Measurements from ENCODE around the gene ZC3H12C.

Gene ZC3H12C

DNA sequence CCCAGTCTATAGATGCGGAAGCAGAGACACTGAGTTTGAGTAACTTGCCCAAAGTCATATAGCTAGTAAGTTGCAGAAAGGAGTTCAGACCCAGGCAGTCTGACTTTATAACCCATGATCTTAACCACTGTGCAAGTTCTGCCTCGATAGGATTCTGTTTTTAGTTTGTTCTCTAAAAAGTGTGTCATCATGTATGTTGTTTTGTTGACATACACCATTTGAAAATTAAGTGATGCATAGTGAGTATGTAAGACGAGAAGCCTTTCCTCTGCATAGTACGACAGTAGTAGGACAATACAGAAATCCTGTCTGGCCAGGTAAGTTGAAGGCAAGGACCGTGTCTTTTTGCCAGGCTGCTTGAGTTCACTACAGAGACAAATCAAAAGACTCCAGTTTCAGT, 3.3 kb downstream of the ZC3H12C start:
- DNase-seq (ENCODE audit: low spot score) (no peak), FAIRE-seq (no peak)

DNA sequence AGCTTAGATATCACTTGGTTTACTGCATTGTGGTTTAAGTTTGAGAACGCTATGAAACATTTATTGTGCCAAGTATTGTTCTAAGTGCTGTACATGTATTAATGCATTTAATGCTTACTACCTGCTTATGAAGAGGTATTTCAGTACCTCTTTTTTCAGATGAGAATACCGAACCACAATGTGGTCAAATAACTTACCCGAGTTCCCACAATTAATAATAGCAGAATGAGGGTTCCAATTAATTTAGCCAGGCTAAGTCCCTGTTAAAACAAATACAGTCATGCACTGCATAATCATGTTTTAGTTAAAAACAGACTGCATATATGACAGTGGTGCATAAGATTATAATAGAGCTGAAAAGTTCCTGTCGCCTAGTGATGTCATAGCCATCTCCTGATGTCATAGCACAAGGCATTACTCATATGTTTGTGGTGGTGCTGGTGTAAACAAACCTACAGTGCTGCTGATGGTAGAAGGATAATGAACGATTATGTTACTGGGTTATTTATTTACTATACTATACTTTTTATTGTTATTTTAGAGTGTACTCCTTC, 4.3 kb downstream of the ZC3H12C start:
- FAIRE-seq, result no peak
- no peak for DNase-seq (ENCODE audit: low spot score)

DNA sequence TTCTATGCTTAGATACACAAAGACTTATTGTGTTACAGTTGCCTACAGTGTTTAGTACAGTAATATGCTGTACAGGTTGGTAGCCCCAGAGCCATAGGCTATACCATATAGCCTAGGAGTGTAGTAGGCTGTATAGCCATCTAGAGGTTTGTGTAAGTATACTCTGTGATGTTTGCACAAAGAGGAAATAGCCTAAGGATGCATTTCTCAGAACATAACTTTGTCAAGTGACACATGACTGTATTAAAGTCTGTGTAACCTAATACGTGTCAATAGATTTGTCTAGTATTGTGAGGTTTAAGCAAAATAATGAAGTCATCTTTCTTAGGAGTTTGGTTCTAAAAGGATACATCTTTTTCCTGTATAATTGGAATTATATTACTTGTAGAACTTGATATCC, 5.5 kb downstream of the ZC3H12C start:
- no peak for FAIRE-seq
- DNase-seq (ENCODE audit: low spot score), result no peak

DNA sequence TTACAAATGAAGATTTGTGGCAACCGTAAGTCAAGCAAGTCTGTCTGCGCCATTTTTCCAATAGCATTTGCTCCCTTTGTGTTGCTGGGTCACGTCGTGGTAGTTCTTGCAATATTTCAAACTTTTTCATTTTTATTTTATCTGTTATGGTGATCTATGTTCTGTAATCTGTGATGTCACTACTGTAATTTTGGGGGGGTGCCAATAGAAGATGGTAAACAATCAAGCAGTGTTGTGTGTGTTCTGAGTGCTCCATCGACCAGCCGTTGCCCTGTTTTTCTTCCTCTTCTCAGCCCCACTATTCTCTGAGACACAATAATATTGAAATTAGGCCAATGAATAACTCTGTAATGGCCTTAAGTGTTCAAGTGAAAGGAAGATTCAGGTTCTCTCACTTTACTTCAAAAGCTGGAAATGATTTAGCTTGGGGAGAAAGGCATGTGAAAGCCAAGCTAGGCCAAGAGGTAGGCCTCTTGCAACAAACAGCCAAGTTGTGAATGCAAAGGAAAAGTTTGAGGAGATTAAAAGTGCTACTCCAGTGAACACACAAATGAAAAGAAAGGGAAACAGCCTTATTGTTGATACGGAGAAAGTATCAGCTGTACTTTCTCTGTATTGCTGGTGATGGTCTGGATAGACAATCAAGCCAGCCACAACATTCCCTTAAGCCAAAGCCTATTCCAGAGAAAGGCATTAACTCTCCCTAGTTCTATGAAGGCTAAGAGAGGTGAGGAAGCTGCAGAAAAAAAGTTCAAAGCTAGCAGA, 7.5 kb downstream of the ZC3H12C start:
- no peak for FAIRE-seq

DNA sequence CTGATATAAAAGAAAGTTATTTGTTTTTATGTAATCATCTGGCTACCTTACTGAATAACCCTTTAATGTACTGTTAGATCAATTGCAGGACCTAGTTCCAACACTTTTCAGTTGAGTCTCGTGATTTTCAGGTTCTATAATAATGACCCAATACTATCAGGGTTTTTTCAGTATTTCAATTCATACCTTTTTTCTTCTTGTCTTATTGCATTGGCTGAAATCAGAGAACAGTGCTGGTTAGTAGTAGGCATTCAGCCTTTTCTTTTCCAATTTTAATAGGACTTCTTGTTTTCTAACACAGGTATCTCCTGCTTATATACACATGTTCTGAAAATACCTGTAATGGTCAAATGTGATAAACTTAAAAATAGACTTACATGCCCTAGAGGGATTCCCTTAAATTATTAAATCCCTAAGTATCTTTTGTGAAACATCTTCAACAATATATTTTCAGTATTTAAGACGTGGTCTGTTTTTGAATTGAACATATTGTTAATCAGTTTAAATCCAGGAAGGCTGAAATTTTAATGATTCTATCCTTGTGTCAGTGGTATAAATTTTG, 13.6 kb downstream of the ZC3H12C start:
- FAIRE-seq (no peak), DNase-seq (ENCODE audit: low spot score) (no peak)

More for the DNA sequence above, 7.5 kb downstream of the ZC3H12C start:
- DNase-seq (ENCODE audit: low spot score), result no peak

DNA sequence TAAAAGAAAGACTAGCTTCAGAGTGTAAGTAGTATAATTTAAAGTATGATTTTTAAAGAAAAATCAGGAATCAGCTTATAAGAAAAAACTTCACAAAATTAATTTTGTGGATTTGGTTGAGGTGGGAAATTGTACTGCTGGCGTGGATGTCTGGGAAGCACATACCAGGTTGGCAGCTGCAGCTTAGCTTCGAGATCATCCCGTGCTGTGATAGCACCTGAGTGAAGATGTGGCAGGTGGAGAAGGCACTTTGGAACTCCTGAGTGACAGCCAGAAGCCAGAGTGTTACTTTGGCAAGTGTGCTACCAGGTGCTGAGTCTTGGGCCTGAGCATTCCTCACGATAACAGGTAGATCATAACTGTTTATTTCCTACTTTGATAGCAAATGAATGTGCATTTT, 17.7 kb downstream of the ZC3H12C start:
- FAIRE-seq (no peak), DNase-seq (ENCODE audit: low spot score) (no peak)

DNA sequence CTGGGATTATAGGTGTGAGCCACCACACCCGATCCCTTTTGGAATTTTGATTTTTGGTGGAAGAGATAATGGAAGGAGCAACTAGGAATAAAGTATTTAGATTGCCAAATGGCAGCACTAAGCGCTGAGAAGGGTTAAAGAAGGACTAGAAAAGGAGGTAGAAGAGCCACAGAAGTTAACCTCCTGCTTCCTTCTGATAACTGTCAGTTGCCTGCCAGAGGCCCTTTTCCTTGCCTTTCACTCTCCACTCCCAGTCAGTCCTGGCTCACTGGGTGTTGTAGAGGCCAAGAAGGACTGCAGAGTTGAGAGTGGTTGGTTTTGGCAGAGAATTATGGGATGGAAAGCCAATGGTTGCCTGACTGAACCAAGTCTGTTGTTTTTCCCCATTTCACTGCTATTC, 19.3 kb downstream of the ZC3H12C start:
- no peak for DNase-seq (ENCODE audit: low spot score)
- no peak for FAIRE-seq

DNA sequence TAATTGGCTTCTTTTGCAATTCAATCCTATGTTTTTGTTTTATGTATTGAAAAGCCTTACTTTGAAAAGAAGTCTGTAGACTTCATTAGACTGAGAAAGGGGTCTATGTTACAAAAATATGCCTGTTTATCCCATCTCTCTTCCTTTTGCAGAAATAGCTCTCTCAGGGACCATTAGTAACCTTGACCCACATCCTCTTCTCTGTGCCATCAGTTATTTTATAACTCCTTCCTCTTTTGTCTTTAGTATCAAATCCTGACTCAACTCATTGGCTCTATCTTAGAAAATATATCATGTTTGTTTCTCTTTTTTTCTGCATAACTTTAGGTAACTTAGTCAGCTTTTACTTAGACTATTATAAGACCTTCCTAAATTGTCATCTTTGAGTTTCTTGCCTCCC, 20.3 kb downstream of the ZC3H12C start:
- DNase-seq (ENCODE audit: low spot score) (no peak), FAIRE-seq (no peak)

DNA sequence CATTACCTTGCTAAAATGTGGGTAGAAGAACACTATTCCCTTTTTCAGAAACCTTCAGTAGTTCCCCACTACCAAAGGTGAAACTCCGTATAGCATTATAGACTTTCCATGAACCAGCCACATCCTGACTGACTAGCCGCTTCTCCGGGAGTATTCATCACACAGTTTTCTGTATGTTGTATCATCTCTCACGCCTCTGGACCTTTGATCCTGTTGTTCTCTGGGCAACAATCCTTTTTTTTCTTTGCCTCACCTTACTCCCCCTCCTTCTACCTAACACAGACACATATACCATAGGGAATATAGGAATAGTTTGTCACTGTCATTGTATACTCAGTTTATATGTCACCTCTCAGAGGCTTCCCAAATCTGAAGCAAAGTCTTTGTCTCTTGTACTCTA, 20.8 kb downstream of the ZC3H12C start:
- no peak for FAIRE-seq
- no peak for DNase-seq (ENCODE audit: low spot score)

DNA sequence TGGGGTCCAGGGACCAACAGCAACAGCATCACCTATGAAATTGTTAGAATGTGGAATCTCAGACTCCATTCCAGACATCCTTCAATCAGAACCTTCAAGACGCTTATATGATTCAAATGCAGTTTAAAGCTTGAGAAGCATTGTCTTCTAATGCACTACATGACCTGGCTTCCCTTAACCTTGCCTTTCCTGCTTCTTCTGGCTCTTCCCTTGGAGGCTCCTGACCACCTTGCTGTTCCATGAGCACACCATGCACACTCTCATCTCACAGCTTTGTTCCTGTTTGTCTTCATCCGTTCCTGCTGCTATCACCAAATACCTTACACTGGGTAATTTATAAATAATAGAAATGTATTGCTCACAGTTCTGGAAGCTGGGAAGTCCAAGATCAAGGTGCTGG, 26.1 kb downstream of the ZC3H12C start:
- FAIRE-seq (no peak), DNase-seq (ENCODE audit: low spot score) (no peak)

DNA sequence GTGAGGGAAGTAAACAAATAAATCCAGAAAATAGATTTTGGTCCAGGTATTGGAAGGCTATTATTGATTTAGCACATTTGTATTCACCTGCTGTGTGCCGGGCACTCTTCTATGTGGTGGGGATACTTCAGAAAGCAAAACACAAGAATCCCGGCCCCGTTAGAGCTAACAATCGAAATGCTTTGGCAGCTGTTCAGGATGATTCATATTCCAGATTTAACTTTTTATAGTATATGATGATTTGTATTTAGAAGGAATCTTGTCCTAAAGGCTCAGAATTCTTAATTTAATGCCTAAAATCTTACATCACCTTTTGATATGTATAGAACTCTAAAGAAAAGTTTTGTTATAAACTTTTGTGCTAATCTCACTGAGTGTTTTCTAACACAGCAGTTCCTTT, 28.0 kb downstream of the ZC3H12C start:
- DNase-seq (ENCODE audit: low spot score), result no peak
- FAIRE-seq, result no peak

DNA sequence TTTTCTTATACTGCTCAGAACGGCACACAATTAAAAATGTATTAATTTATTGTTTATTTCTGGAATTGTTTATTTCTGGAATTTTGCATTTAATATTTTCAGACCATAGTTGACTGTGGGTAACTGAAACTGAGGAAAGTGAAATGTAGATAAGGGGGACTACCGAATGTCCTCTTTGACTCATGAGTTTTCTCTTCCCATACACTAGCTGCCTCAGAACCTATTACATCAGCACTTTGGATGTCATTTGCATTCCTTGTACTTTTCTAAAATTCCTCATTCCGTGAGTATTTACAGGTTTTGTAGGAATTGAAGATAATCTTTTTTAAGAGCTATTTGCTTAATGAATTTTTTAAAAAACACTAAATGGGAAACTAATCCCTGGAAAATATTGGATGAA, 29.8 kb downstream of the ZC3H12C start:
- FAIRE-seq (no peak), DNase-seq (ENCODE audit: low spot score) (no peak)

DNA sequence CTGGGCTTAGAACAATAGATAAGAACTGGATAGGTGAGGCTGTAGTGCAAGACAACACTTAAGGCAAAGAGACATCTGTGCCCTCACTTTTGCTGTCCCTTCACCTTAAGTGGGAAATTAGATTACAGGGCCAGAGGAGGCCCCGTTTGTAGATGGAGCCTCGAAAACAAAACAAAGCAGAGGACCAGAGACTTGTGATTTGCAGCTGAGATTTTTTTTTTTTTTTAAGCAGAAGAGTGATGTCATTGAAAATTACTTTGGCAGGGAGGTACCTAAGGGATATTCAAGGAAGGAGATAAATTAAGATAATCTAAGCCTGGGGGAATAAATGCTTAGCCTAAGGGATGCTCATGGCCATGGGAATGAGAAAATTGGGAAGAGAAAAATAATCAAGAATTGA, 31.4 kb downstream of the ZC3H12C start:
- no peak for DNase-seq (ENCODE audit: low spot score)
- FAIRE-seq, result no peak

DNA sequence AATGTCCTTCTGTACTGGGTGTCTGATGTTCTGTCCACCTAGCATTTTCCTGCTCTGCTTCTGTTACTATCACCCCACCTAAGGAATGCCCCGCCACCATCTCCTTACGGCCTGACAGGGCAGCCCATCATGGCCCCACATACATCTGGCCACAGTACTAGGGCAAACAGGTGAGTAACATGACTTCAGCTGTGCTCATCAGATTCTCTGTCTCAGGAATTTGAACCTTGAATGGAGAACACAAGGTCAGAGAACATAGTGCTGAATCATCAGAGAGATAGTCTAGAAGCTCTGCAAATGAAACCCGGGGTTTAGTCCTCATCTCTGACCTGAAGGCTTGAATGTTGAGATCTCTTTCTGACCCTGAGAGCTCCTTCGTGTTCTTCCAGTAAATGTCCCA, 32.4 kb downstream of the ZC3H12C start:
- FAIRE-seq (peak; percentile 38), DNase-seq (ENCODE audit: low spot score) (peak; percentile 75)

DNA sequence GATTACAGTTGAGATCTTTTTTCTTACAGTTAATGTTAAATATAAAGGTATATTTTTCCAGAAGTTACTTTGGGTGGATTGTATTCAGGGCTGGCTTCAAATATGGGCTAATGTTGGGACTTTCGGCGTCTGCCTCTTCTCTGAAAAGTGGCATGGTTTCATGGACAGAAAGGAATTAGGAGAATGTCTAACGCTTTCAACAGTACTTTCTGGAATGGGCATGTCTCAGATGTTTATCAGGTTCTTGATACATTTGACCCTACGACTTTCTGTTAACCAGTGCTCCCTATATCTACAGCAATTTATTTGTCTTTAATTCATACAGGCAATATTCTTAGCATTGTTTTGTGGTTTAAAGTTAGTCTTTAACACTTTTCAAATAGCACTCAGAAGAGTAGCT, 33.7 kb downstream of the ZC3H12C start:
- DNase-seq (ENCODE audit: low spot score) (no peak), FAIRE-seq (no peak)

DNA sequence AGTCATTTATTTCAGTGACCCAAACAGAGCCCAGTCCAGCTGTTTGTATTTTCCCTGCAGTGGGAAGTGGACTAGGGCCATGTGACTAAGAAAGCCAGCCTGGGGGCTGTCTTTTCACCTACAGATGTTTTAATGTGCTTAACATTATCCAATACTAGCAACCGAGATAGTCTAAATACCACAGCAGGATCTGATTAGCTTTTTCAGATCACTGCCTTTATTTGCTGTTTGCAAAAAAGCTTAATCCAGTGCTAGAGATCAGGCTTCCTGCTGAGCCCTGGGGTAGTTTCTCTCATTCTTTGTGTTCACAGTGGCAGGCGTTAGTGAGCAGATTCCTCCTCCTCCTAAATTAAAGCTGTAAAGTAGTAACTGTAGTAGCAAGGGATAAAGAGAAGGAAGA, 35.0 kb downstream of the ZC3H12C start:
- FAIRE-seq (no peak), DNase-seq (ENCODE audit: low spot score) (no peak)

DNA sequence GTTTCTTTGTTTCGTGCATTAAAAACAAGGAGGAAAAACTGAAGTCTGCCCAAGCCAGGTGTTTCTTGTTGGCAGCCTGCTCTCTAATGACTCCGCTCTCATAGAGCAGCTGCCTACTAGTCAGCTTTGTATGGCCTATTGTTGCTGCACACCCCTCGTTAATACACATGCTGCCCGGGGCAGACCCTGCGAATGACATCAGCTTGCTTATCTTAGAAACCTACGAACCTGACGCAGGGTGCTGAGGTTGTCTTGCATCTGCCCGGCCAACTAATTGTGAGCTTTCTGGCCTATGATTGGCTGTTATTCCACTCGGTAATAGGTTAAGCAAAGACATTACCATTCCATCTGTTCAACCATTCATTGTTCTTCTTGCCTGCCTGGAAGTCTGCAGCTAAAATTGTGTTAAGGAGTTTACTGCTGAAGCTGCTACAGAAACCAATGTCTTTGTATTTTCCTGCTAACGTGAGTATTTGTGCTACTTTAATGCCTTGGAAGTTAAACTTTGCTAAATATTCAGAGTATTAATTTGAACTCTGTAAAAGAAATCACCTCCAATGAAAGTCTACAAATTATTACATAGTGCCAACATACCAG, 37.5 kb downstream of the ZC3H12C start:
- FAIRE-seq, result no peak
- DNase-seq (ENCODE audit: low spot score), result no peak

DNA sequence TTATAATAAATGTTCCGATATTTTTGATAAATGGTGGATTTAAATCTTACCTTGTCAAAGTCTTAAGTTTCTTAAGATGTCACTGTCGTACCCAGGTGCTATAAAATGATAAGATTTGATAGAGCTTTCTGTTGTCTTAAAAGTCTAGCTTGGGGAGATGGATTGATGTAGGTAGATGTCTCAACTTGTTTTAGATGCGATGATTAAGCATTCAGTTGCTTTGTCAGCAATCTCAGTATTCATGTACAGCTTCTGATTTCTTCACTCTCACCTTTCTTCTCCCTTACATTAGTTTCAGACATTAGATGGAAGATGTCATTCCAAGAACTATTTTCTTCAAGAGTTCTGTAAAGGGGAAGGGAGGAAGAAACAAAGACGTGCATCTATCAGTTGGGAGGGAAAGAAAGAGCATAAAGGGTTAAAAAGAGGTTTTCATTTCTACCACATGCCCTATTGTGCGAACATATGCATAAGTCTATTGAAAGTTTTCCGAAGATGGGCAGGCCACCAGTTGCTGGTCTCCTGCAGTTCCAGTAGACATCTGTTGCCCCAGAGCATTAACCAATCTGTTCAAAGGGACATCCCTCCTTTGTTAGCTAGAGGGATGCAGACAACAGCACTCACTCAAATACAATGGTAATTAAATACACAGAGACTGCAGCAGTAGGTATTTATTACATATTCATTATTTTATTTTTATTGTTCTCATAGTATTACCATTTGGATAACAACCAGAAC, 38.4 kb downstream of the ZC3H12C start:
- no peak for FAIRE-seq
- DNase-seq (ENCODE audit: low spot score), result no peak

DNA sequence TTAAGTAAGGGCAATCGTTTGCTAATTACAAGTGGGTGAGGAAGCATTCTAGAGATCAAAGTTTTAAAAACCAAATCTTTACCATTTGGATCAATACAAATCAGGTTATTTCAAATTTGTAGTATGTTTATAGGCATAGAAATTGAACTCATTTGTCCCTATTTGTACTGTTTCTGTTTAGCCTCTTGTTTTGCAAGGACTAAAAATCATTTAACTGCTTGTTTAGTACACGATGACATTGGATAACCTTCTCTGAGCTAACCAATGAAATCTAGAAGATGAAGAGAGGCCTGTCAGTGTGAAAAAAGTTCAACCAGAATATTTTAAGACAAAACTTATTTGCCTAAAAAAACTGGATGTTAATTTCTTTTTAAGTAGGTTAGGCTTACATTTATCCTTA, 40.0 kb downstream of the ZC3H12C start:
- DNase-seq (ENCODE audit: low spot score) (no peak), FAIRE-seq (no peak)

DNA sequence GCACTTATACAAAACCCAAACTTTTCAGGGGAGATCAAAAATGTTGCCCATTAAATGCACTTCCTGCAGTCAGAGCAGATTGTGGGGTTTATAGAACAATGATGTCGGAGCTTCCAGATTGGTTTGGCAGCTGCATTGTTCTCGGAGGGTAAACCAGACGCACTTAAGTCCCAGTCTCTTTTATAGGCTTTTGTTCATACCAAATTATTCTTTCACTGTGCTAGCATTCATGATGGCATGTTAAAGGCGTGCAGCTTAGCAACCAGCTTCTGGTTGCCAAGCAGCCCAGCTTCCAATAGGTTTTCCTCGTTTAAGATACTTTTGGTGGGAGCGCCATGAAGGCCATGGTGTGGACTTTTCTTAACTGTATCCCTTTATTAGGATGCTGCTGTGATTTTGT, 40.9 kb downstream of the ZC3H12C start:
- DNase-seq (ENCODE audit: low spot score), result no peak
- FAIRE-seq, result no peak

DNA sequence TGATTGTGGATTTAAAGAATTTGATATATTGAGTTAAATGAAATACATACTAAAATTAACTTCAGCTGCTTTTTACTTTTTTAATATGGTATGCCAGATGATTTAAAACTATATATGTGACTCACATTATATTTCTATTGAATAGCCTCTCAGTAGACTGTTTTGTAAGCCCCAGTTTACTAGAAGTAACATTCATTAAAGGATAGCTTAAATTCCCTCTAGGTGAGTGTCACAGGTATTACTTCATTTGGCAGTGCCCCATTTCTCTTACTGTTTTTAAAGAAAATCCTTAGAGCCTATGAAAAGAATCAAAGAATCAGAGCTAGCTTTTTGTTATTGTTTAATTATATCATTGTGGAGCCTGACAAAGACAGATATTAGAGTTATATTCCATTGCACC, 48.6 kb downstream of the ZC3H12C start:
- FAIRE-seq (no peak), DNase-seq (ENCODE audit: low spot score) (no peak)
